WTC11 (cell line): ENCODE data around the gene SLX4.

Source experiments
- ESRRA ChIP-seq: sonication (generic); formaldehyde crosslinking; IDR thresholded peaks from 2 replicates; pipeline ENCODE4 v1.8.1; 2022; ENCODE audit warnings: mild to moderate bottlenecking, missing genetic modification reagents, borderline replicate concordance
- ZNF121 ChIP-seq: sonication (generic); formaldehyde crosslinking; IDR thresholded peaks from 2 replicates; pipeline ENCODE4 v1.8.0; 2023; ENCODE audit warnings: missing genetic modification reagents
- TF ChIP-seq, protein P1 (sequence below): fragments of 200-600 bp; IDR thresholded peaks from 2 replicates; pipeline ENCODE4 v1.8.0; 2022; ENCODE audit warnings: antibody characterized with exemption
- TF ChIP-seq, protein P2 (sequence below): fragments of 250-450 bp; sonication (Bioruptor Pico); IDR thresholded peaks from 2 replicates; pipeline ENCODE4 v1.9.0; 2021; ENCODE audit warnings: mild to moderate bottlenecking
- TF ChIP-seq, protein P3 (sequence below): fragments of 250-450 bp; sonication (Bioruptor Pico); IDR thresholded peaks from 2 replicates; pipeline ENCODE4 v2.1.2; 2022; ENCODE audit warnings: mild to moderate bottlenecking, moderate library complexity
- TF ChIP-seq, protein P4 (sequence below): sonication (generic); formaldehyde crosslinking; IDR thresholded peaks from 2 replicates; pipeline ENCODE4 v1.8.1; 2023; ENCODE audit warnings: mild to moderate bottlenecking, missing genetic modification reagents, moderate library complexity
- TF ChIP-seq, protein P5 (sequence below): sonication (generic); formaldehyde crosslinking; conservative IDR thresholded peaks from 2 replicates; pipeline ENCODE4 v1.8.1; 2022; ENCODE audit warnings: mild to moderate bottlenecking, missing genetic modification reagents

DNA sequence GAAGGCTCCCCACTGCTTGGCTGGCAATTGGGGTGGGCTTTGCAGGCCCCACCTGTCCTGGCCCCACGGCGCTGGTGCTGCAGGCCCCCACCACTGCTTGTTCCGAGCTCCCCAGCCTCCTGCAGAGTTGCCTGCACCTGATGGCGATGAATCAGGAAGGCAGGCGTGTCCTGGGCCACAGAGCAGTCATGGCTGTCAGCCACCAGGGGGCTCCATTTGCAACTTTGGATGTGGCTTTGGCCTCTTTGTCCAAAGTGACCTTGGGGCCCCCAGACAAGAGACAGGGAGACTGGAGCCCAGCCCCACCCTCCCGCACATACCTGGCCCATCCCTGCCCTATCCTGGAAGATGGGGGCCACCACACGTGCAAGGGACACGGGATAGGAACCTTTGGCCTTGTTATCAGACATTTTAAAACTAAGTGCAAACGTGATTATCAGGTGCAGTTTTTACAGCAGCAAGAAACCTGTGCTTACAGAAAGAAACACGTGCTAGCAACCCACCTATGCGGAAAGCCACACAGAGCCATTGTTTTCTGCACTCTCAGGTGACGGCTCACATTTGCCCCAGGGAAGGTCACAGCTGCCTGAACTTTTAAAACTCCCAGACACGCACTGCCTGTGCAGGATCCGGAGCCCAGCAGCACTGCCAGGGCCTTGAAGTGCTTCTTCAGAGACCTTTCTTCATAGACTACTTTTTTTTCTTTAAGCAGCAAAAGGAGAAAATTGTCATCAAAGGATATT is 43.0 kb upstream of the SLX4 start, which contains the start of gene DNASE1:
- TF ChIP-seq, protein P1, sequence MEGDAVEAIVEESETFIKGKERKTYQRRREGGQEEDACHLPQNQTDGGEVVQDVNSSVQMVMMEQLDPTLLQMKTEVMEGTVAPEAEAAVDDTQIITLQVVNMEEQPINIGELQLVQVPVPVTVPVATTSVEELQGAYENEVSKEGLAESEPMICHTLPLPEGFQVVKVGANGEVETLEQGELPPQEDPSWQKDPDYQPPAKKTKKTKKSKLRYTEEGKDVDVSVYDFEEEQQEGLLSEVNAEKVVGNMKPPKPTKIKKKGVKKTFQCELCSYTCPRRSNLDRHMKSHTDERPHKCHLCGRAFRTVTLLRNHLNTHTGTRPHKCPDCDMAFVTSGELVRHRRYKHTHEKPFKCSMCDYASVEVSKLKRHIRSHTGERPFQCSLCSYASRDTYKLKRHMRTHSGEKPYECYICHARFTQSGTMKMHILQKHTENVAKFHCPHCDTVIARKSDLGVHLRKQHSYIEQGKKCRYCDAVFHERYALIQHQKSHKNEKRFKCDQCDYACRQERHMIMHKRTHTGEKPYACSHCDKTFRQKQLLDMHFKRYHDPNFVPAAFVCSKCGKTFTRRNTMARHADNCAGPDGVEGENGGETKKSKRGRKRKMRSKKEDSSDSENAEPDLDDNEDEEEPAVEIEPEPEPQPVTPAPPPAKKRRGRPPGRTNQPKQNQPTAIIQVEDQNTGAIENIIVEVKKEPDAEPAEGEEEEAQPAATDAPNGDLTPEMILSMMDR: peak; percentile 84
- TF ChIP-seq ZNF121 (0 out of 2 replicates have a peak, but pooled peaks have one; percentile 4), ESRRA (peak; percentile 92; the same call in 1 of the 2 replicates)
- TF ChIP-seq, protein P2, sequence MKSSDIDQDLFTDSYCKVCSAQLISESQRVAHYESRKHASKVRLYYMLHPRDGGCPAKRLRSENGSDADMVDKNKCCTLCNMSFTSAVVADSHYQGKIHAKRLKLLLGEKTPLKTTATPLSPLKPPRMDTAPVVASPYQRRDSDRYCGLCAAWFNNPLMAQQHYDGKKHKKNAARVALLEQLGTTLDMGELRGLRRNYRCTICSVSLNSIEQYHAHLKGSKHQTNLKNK (CRISPR knock-in tag): no peak
- TF ChIP-seq, protein P3, sequence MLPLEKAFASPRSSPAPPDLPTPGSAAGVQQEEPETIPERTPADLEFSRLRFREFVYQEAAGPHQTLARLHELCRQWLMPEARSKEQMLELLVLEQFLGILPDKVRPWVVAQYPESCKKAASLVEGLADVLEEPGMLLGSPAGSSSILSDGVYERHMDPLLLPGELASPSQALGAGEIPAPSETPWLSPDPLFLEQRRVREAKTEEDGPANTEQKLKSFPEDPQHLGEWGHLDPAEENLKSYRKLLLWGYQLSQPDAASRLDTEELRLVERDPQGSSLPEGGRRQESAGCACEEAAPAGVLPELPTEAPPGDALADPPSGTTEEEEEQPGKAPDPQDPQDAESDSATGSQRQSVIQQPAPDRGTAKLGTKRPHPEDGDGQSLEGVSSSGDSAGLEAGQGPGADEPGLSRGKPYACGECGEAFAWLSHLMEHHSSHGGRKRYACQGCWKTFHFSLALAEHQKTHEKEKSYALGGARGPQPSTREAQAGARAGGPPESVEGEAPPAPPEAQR (CRISPR knock-in tag): no peak
- TF ChIP-seq, protein P4, sequence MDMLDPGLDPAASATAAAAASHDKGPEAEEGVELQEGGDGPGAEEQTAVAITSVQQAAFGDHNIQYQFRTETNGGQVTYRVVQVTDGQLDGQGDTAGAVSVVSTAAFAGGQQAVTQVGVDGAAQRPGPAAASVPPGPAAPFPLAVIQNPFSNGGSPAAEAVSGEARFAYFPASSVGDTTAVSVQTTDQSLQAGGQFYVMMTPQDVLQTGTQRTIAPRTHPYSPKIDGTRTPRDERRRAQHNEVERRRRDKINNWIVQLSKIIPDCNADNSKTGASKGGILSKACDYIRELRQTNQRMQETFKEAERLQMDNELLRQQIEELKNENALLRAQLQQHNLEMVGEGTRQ: no peak
- TF ChIP-seq, protein P5, sequence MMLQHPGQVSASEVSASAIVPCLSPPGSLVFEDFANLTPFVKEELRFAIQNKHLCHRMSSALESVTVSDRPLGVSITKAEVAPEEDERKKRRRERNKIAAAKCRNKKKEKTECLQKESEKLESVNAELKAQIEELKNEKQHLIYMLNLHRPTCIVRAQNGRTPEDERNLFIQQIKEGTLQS: no peak
